ENCODE measurements around the gene SERPING1. TPM values are rescaled to one million over a fixed set of nuclear protein-coding genes. Genes with fewer than 3 reads are reported as not detected.

SERPING1 gene
- polyA plus RNA-seq, 1 of the 3 experiments (the other 2 are of a cell fraction), result 4.5 TPM

GRCh38 chr11:57639321-57640067 is 42.0 kb downstream of the SERPING1 start:
- Histone ChIP-seq H3K4me3 (ENCODE audit: low read depth in 2 of 2, low read length in 1 of 2) (peak overlapping the region; percentile 86 to 99), H3K27me3 (ENCODE audit: insufficient read depth) (no peaks in the 10 kb centered on the region), H3K9me3 (no peaks in the 10 kb centered on the region), H4K20me1 (ENCODE audit: insufficient read depth) (peaks cover 29% of the 10 kb centered on the region), H3K4me1 (ENCODE audit: control insufficient read depth in 1 of 2, insufficient read depth in 2 of 2, low read depth in 1 of 2, low read length in 1 of 2) (peaks cover 14 to 18% of the 10 kb centered on the region in 2 experiments; a peak in 3 of 4 replicates), H2AFZ (ENCODE audit: low read depth) (no peak overlapping the region), H3K27ac (ENCODE audit: low read depth in 2 of 2, low read length in 1 of 2) (no peak overlapping the region; a peak in 1 of 4 replicates), H3F3A (replicated peaks; ENCODE audit: insufficient read depth) (peaks cover 6% of the 10 kb centered on the region), H3K9me2 (no peaks in the 10 kb centered on the region), H3K79me2 (ENCODE audit: insufficient read depth) (peaks cover 52% of the 10 kb centered on the region), H3K9ac (peak overlapping the region; percentile 99), H3K4me2 (peak overlapping the region; percentile 99), H3K36me3 (replicated peaks in 1 of 2; ENCODE audit: control insufficient read depth in 1 of 2, insufficient read depth in 2 of 2, low read length in 1 of 2) (peaks cover 0 to 3% of the 10 kb centered on the region in 2 experiments)
- 49% methylated on average over 13 of the region's 15 CpGs for WGBS (ENCODE audit: low lambda C conversion rate)
- TF ChIP-seq CHD2 (IDR thresholded peaks at IDR 0.05; ENCODE audit: low read length, partially characterized antibody) (no peak), ELF1 (IDR thresholded peaks at IDR 0.05) (no peak), EZH2phosphoT487 (IDR thresholded peaks at IDR 0.05; ENCODE audit: borderline replicate concordance, low read depth) (no peak), RFX5 (IDR thresholded peaks at IDR 0.05; ENCODE audit: low read length) (no peak), RAD21 (IDR thresholded peaks at IDR 0.05; ENCODE audit: low read length) (no peak), TCF12 (IDR thresholded peaks at IDR 0.05) (no peak), JUND (IDR thresholded peaks at IDR 0.05) (no peak), MXI1 (IDR thresholded peaks at IDR 0.05; ENCODE audit: low read depth, low read length) (no peak), POLR2AphosphoS5 (IDR thresholded peaks at IDR 0.05; ENCODE audit: low read depth, low read length) (no peak), USF2 (IDR thresholded peaks at IDR 0.05; ENCODE audit: borderline replicate concordance, low read depth, low read length) (no peak), YY1 (IDR thresholded peaks at IDR 0.05; ENCODE audit: low read depth) (no peak), TEAD4 (IDR thresholded peaks at IDR 0.05; ENCODE audit: borderline replicate concordance, insufficient read depth) (no peak), MEF2A (IDR thresholded peaks at IDR 0.05; ENCODE audit: borderline replicate concordance, low read depth) (no peak), GATA2 (CRISPR knock-in tag; IDR thresholded peaks at IDR 0.05) (no peak), MAX (IDR thresholded peaks at IDR 0.05; ENCODE audit: low read depth) (no peak), PBX3 (IDR thresholded peaks at IDR 0.05) (no peak), FOXJ3 (CRISPR knock-in tag; IDR thresholded peaks at IDR 0.05) (no peak)
- TF ChIP-seq, protein P1, sequence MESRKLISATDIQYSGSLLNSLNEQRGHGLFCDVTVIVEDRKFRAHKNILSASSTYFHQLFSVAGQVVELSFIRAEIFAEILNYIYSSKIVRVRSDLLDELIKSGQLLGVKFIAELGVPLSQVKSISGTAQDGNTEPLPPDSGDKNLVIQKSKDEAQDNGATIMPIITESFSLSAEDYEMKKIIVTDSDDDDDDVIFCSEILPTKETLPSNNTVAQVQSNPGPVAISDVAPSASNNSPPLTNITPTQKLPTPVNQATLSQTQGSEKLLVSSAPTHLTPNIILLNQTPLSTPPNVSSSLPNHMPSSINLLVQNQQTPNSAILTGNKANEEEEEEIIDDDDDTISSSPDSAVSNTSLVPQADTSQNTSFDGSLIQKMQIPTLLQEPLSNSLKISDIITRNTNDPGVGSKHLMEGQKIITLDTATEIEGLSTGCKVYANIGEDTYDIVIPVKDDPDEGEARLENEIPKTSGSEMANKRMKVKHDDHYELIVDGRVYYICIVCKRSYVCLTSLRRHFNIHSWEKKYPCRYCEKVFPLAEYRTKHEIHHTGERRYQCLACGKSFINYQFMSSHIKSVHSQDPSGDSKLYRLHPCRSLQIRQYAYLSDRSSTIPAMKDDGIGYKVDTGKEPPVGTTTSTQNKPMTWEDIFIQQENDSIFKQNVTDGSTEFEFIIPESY (IDR thresholded peaks at IDR 0.05; ENCODE audit: borderline replicate concordance, low read depth), result no peak
- TF ChIP-seq, protein P2, sequence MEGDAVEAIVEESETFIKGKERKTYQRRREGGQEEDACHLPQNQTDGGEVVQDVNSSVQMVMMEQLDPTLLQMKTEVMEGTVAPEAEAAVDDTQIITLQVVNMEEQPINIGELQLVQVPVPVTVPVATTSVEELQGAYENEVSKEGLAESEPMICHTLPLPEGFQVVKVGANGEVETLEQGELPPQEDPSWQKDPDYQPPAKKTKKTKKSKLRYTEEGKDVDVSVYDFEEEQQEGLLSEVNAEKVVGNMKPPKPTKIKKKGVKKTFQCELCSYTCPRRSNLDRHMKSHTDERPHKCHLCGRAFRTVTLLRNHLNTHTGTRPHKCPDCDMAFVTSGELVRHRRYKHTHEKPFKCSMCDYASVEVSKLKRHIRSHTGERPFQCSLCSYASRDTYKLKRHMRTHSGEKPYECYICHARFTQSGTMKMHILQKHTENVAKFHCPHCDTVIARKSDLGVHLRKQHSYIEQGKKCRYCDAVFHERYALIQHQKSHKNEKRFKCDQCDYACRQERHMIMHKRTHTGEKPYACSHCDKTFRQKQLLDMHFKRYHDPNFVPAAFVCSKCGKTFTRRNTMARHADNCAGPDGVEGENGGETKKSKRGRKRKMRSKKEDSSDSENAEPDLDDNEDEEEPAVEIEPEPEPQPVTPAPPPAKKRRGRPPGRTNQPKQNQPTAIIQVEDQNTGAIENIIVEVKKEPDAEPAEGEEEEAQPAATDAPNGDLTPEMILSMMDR (IDR thresholded peaks at IDR 0.05), result no peak; the same call in 1 of the 2 replicates
- CTCF ChIA-PET, result interaction anchor here (0.7 to 17.7 kb wide), 10 partner anchors 10 to 182 kb away, joined by 3 to 326 read pairs (median 6); partner anchors contain the start of genes SERPING1, UBE2L6 and YPEL4
- peak; percentile 66 for DNase-seq
- POLR2A ChIA-PET, result interaction anchor here (3.0 kb wide), 1 partner anchor 71 kb away, joined by 24 read pairs; the partner anchor contains the start of gene UBE2L6
